Dendritic cell treated with granulocyte-macrophage colony-stimulating factor and Interleukin-4, amounts not matched to agents 40 ng/mL and 50 ng/mL, for 4 days (primary cell): ENCODE results near the gene SNRPD3.
A peak's percentile ranks its signal among the peaks of the same experiment; 100 is the strongest.
"Not testable (repeated sequence)": the region's sequence is repeated elsewhere in the genome, so short reads cannot be mapped to it uniquely, and the experiment has no call there.

Source experiments
- H3K27ac Mint-ChIP-seq: one replicate; pipeline ENCODE4 v1.8.0; 2022; ENCODE audit warnings: mild to moderate bottlenecking, mixed read lengths
- H3K27me3 Mint-ChIP-seq: one replicate; pipeline ENCODE4 v1.8.0; 2022; ENCODE audit warnings: mild to moderate bottlenecking, mixed read lengths
- H3K36me3 Mint-ChIP-seq: one replicate; pipeline ENCODE4 v1.8.0; 2022; ENCODE audit warnings: low read depth, mixed read lengths
- H3K4me1 Mint-ChIP-seq: one replicate; pipeline ENCODE4 v1.8.0; 2022; ENCODE audit warnings: low read depth, mixed read lengths
- H3K4me3 Mint-ChIP-seq: one replicate; pipeline ENCODE4 v1.8.0; 2022; ENCODE audit warnings: mild to moderate bottlenecking, moderate library complexity, mixed read lengths
- H3K9me3 Mint-ChIP-seq: one replicate; pipeline ENCODE4 v1.8.0; 2022; ENCODE audit warnings: mixed read lengths
- intact Hi-C: fragments of 100-400 bp; cut with micrococcal nuclease; formaldehyde crosslinking; loops from one replicate; pipeline ENCODE4 v1.15.0; 2022

The SNRPD3 gene

DNA sequence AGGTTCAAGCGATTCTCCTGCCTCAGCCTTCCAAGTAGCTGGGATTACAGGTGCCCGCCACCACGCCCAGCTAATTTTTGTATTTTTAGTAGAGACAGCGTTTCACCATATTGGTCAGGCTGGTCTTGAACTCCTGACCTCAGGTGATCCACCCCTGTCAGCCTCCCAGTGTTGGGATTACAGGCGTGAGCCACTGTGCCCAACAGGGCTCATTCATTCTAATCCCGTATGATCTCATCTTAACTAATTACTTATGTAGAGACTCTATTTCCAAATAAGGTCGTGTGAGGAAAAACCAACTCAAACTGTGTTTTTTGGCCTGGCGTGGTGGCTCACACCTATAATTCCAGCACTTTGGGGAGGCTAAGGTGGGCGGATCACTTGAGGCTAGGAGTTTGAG is 41.3 kb downstream of the SNRPD3 start:
- H3K27me3 Mint-ChIP-seq, intact Hi-C loops, H3K4me3 Mint-ChIP-seq, H3K36me3 Mint-ChIP-seq, H3K9me3 Mint-ChIP-seq, H3K27ac Mint-ChIP-seq: not testable (repeated sequence)
- peaks cover 16% of the 10 kb centered on the region for H3K4me1 Mint-ChIP-seq

- Mint-ChIP-seq H3K4me3 (no peak overlapping the region), H3K27ac (no peak overlapping the region), H3K27me3 (no peaks in the 10 kb centered on the region), H3K4me1 (peaks cover 30% of the 10 kb centered on the region), H3K36me3 (no peaks in the 10 kb centered on the region), H3K9me3 (no peaks in the 10 kb centered on the region)
- intact Hi-C loops, result no loop called here
Observed at GRCh38 chr22:24599514-24599913, 43.7 kb downstream of the SNRPD3 start.

- H3K9me3 Mint-ChIP-seq, H3K36me3 Mint-ChIP-seq, intact Hi-C loops, H3K27me3 Mint-ChIP-seq, H3K4me3 Mint-ChIP-seq, H3K27ac Mint-ChIP-seq: not testable (repeated sequence)
- peaks cover 30% of the 10 kb centered on the region for H3K4me1 Mint-ChIP-seq
Observed at GRCh38 chr22:24599958-24600715, 44.3 kb downstream of the SNRPD3 start.

GRCh38 chr22:24601217-24602104 is 45.7 kb downstream of the SNRPD3 start:
- peaks cover 34% of the 10 kb centered on the region for H3K4me1 Mint-ChIP-seq
- no peak overlapping the region for H3K4me3 Mint-ChIP-seq
- no peaks in the 10 kb centered on the region for H3K9me3 Mint-ChIP-seq
- no peaks in the 10 kb centered on the region for H3K27me3 Mint-ChIP-seq
- H3K27ac Mint-ChIP-seq, result peak overlapping the region; percentile 39
- no peaks in the 10 kb centered on the region for H3K36me3 Mint-ChIP-seq
- intact Hi-C loops, result no loop called here

GRCh38 chr22:24602105-24602749 is 46.4 kb downstream of the SNRPD3 start:
- H3K4me3 Mint-ChIP-seq, H3K9me3 Mint-ChIP-seq, intact Hi-C loops, H3K27me3 Mint-ChIP-seq, H3K36me3 Mint-ChIP-seq: not testable (repeated sequence)
- Mint-ChIP-seq H3K4me1 (peaks cover 38% of the 10 kb centered on the region), H3K27ac (peak overlapping the region; percentile 39)

DNA sequence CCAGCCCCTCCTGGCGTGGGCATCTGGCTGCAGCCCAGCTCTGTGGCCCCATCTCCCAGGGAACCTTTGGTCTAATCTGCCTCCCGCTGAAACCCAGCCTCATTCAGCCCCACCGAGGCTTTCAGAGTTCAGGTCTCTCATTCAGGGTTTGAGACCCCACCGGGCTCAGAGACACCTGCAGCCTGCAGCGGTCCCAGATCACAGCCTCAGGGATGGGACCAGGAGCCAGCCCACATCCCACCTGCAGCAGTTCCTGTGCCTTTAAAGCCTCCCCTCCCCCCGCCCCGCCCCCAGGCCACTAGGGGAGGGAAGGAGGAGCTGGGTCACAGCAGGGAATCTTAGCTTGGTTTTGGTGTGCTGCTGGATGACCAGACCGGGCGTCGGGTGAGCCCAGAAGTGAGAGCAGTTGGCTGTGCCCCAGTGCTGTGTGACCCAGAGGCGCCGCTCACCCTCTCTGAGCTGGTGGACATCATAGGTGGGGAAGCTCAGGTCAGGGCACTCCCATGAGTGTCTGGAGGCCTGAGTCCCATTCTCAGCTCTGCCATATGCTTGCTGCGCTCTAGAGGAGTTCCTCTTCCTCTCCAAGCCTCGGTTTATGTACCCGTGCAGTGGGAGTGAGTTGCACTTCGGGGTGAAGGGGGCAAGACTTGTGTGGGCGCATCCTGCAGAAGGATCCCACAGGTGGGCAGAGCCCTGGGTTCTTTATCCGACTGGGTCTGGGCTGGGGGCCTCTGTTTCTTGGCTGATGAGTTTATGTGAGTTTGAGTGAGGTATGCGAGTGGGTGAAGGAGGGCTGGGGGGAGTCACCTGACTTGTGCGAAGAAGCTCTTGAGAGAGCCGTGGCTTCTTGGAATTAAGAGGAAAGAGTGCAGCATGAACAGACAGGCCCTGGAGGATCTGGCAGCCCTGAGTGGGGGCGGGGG is 47.3 kb downstream of the SNRPD3 start, which contains the start of gene GGT1:
Gene GGT1 (plus strand): TSS at position 347 of the 923 bp plus-strand sequence. CDS start 7,889 bp downstream, outside the sequence.
- H3K36me3 Mint-ChIP-seq, intact Hi-C loops, H3K9me3 Mint-ChIP-seq, H3K27me3 Mint-ChIP-seq: not testable (repeated sequence)
- Mint-ChIP-seq H3K27ac (peak within 1 kb of the TSS; percentile 78), H3K4me1 (peaks cover 47% of the 10 kb centered on the region), H3K4me3 (peak within 1 kb of the TSS; percentile 54)

DNA sequence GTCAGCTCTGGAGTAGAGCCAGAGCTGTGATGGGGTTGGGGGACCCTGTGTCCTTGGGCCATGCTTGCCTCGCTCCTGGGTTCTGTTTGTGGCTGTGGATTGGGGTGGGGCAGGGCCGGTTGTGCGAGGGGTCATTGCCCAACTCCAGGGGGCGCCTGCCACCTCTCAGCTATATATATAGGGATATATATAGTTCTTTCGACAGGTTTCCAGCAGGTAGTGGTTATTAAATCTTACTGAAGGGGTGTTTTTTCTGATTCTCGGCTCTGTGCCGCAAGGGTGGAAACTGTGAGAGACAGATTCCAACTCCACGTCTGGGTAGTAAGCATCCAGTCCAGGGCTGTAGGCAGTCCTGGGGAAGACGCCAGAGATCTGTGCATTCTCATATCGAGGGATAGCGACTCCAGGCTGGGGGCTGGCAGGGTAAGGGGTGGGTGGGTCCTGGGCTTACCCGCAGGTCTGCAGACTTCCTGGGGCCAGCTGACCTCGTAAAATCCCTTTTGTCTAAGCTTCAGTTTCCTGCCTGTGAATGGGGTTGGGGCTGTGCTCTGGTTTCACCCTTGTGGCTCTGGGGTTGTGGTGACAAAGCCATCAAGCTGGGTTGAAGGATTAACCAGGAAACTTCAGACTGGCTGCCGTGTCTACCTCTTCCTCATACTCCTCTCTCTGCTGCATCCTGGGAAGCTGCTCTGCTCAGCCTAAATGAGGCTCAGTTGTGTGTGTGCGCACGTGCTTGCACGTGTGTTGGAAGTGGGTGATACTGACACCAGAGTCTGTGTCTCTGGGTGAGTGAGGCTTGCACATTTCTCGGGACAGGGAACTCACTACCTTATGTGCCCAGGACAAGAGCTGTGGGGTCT is 48.2 kb downstream of the SNRPD3 start:
- Mint-ChIP-seq H3K4me3 (peak overlapping the region; percentile 54), H3K27ac (peak overlapping the region; percentile 78), H3K4me1 (peaks cover 52% of the 10 kb centered on the region)
- H3K36me3 Mint-ChIP-seq, H3K27me3 Mint-ChIP-seq, intact Hi-C loops, H3K9me3 Mint-ChIP-seq: not testable (repeated sequence)

DNA sequence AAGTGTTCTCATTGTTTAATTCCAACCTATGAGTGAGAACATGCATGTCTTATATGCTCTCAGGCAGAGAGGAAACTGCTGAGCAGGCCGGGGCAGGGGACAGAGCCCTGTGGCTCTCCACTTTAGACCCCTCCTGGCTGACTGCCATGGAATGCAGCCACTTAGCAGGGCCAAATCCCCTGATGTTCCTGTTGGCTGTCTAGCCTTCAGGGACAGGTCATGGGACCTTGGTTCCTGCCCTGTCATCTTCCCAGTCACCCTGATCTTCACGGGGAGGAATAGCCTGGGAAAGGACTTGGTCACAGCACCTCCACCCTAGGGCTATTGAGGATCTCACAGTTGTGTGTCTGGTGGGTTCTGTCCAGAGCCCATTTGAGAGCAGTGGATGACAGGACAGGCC is 50.5 kb downstream of the SNRPD3 start:
- Mint-ChIP-seq H3K27ac (peak overlapping the region; percentile 67), H3K4me1 (peaks cover 49% of the 10 kb centered on the region)
- intact Hi-C loops, H3K27me3 Mint-ChIP-seq, H3K9me3 Mint-ChIP-seq, H3K36me3 Mint-ChIP-seq, H3K4me3 Mint-ChIP-seq: not testable (repeated sequence)

GRCh38 chr22:24607429-24607983 is 51.7 kb downstream of the SNRPD3 start:
- Mint-ChIP-seq H3K4me1 (peaks cover 39% of the 10 kb centered on the region), H3K27ac (peak overlapping the region; percentile 95), H3K4me3 (peak overlapping the region; percentile 84)
- H3K36me3 Mint-ChIP-seq, H3K9me3 Mint-ChIP-seq, H3K27me3 Mint-ChIP-seq, intact Hi-C loops: not testable (repeated sequence)

DNA sequence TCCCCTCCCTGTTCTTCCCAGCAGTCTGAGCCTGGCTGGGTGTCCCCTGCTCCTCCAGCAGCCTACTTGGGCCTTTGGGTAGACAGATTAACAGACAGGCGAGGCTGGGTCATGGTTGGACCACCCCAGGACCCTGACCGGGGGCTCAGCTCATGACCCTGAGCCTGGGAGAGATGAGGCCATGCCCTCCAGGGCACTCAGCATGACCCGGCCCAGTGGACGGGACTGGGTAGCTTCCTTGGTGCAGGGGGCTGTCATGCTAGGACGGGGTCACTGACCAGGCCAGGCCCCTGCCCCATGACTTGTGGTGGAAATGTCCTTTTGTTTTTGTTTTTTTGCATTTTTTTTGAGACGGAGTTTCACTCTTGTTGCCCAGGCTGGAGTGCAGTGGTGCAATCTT is 52.5 kb downstream of the SNRPD3 start:
- H3K27me3 Mint-ChIP-seq, H3K36me3 Mint-ChIP-seq, intact Hi-C loops, H3K9me3 Mint-ChIP-seq: not testable (repeated sequence)
- Mint-ChIP-seq H3K4me3 (peak overlapping the region; percentile 84), H3K4me1 (peaks cover 34% of the 10 kb centered on the region), H3K27ac (peak overlapping the region; percentile 95)

- H3K27ac Mint-ChIP-seq, intact Hi-C loops, H3K4me3 Mint-ChIP-seq, H3K9me3 Mint-ChIP-seq, H3K27me3 Mint-ChIP-seq, H3K36me3 Mint-ChIP-seq: not testable (repeated sequence)
- H3K4me1 Mint-ChIP-seq, result peaks cover 21% of the 10 kb centered on the region
Observed at GRCh38 chr22:24609888-24610287, 54.1 kb downstream of the SNRPD3 start.

DNA sequence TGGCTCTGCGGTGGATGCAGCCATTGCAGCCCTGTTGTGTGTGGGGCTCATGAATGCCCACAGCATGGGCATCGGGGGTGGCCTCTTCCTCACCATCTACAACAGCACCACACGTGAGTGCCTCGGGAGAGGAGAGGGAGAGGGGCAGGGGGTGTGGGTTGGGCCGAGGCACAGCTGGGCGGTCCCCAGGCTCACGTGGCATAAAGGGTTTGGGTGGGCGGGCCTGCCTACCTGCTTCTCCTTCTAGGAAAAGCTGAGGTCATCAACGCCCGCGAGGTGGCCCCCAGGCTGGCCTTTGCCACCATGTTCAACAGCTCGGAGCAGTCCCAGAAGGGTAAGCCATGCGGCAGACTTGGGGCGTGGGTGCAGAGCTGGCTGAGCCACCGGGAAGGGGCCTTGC is 59.0 kb downstream of the SNRPD3 start:
- H3K27me3 Mint-ChIP-seq, H3K27ac Mint-ChIP-seq, H3K9me3 Mint-ChIP-seq, H3K4me1 Mint-ChIP-seq, intact Hi-C loops, H3K4me3 Mint-ChIP-seq: not testable (repeated sequence)
- H3K36me3 Mint-ChIP-seq, result peaks cover 11% of the 10 kb centered on the region
